GM12891 (cell line): Measurements from ENCODE around the gene TALDO1.

Experiments
- POLR2A ChIP-seq: IDR thresholded peaks from 2 replicates; pipeline ENCODE4 v1.6.1; 2011; ENCODE audit warnings: low read depth, low read length, control low read depth
- POLR2AphosphoS5 ChIP-seq: IDR thresholded peaks from 2 replicates; pipeline ENCODE4 v1.6.1; 2011; ENCODE audit warnings: low read depth, low read length, control low read depth
- TAF1 ChIP-seq: IDR thresholded peaks from 2 replicates; pipeline ENCODE4 v1.6.1; 2011; ENCODE audit warnings: low read depth, low read length, control low read depth

- TF ChIP-seq POLR2A (peak; percentile 31; the same call in 1 of the 2 replicates), TAF1 (no peak), POLR2AphosphoS5 (no peak; the same call in 1 of the 2 replicates)
Observed at GRCh38 chr11:767238-767637, 20.0 kb downstream of the TALDO1 start.
